Stomach (tissue), 9 donors: ENCODE measurements around the gene ADM2. TPM values are rescaled to one million over a fixed set of nuclear protein-coding genes. Genes with fewer than 3 reads are reported as not detected.

Experiments used
- DNase-seq, 2 donors: peaks; one replicate each; pipeline versions ENCODE4 v3.0.0 to v3.0.0-alpha.2; 2013 to 2019
- H3K27ac ChIP-seq, 5 donors: fragments of 200-600 bp in 4 of 5; sonication (generic) in 4 of 5; one replicate each; pipeline ENCODE4 v1.5.1; 2013 to 2019; ENCODE audit warnings: mild to moderate bottlenecking in 1 of 5, moderate library complexity in 1 of 5
- H3K27me3 ChIP-seq, 3 donors: fragments of 200-600 bp; sonication (generic); one replicate each; pipeline ENCODE4 v1.5.1; 2017 to 2019; ENCODE audit warnings: mixed run types in 1 of 3
- H3K36me3 ChIP-seq, 4 donors: fragments of 200-600 bp; sonication (generic); 1 replicate in 3 of 4; 2 replicates in 1 of 4; pipeline ENCODE4 v1.5.1; 2016 to 2019
- H3K4me1 ChIP-seq, 4 donors: fragments of 200-600 bp; sonication (generic); one replicate each; pipeline ENCODE4 v1.5.1; 2016 to 2019
- H3K4me3 ChIP-seq, 4 donors: fragments of 200-600 bp; sonication (generic) in 3 of 4; one replicate each; pipeline ENCODE4 v1.5.1; 2016 to 2019; ENCODE audit warnings: mild to moderate bottlenecking in 1 of 4
- H3K9me3 ChIP-seq, 4 donors: fragments of 200-600 bp; sonication (generic); one replicate each; pipeline ENCODE4 v1.5.1; 2016 to 2019
- EP300 ChIP-seq: sonication (generic); formaldehyde crosslinking; IDR thresholded peaks from one replicate; pipeline ENCODE4 v1.6.1; 2017; ENCODE audit warnings: antibody characterized with exemption
- POLR2A ChIP-seq, 4 donors: fragments of 450-650 bp; IDR thresholded peaks; one replicate each; pipeline ENCODE4 v1.6.1; 2016; ENCODE audit warnings: antibody characterized with exemption in 4 of 4, control low read depth in 2 of 4, mild to moderate bottlenecking in 1 of 4, moderate library complexity in 1 of 4
- POLR2AphosphoS5 ChIP-seq, 3 donors: sonication (generic); formaldehyde crosslinking; IDR thresholded peaks; one replicate each; pipeline ENCODE4 v1.6.1; 2016; ENCODE audit warnings: antibody characterized with exemption in 3 of 3
- WGBS, 5 donors: extraction: QIAGEN DNeasy Blood & Tissue Kit in 3 of 5; methylation state at CpG; one replicate each; pipeline versions ENCODE4 v1.1.5 to v1.1.7; 2013 to 2018; 5-methylcytosine and 5-hydroxymethylcytosine counted together
- intact Hi-C: fragments of 100-400 bp; cut with DNase I; formaldehyde crosslinking; loops from one replicate; pipeline ENCODE4 v1.15.1; 2023; ENCODE audit warnings: low total_unique reads
- polyA plus RNA-seq, 3 donors: library from polyadenylated mRNA; stranded (reverse); fragments of 200-250 nt; gene quantifications; one replicate each; pipeline ENCODE4 v1.2.3, GENCODE V29; 2013
- total RNA-seq, 5 donors: library from RNA; depleted of rRNA; stranded (reverse); fragments of >200 nt; gene quantifications; one replicate each; pipeline versions ENCODE4 v1.1.0 to v1.2.3, GENCODE V29; 2014 to 2016
- TF ChIP-seq, protein P1 (sequence below), 7 experiments: fragments of 450-650 bp in 4 of 7; fragments of 200-600 bp in 3 of 7; sonication (generic) in 3 of 7; IDR thresholded peaks; one replicate each; pipeline ENCODE4 v1.5.1; 2016 to 2019; ENCODE audit warnings: antibody characterized with exemption in 7 of 7, control low read depth in 2 of 7, mild to moderate bottlenecking in 1 of 7
- donor health status: healthy with polysubstance abuse.
- donor health status: Bipolar disorder and iron deficiency.
- donor health status: healthy.

Gene ADM2
- total and polyA plus RNA-seq, 8 donors: 0.37 to 3.7 (median 1.5) TPM; not detected in 3

DNA sequence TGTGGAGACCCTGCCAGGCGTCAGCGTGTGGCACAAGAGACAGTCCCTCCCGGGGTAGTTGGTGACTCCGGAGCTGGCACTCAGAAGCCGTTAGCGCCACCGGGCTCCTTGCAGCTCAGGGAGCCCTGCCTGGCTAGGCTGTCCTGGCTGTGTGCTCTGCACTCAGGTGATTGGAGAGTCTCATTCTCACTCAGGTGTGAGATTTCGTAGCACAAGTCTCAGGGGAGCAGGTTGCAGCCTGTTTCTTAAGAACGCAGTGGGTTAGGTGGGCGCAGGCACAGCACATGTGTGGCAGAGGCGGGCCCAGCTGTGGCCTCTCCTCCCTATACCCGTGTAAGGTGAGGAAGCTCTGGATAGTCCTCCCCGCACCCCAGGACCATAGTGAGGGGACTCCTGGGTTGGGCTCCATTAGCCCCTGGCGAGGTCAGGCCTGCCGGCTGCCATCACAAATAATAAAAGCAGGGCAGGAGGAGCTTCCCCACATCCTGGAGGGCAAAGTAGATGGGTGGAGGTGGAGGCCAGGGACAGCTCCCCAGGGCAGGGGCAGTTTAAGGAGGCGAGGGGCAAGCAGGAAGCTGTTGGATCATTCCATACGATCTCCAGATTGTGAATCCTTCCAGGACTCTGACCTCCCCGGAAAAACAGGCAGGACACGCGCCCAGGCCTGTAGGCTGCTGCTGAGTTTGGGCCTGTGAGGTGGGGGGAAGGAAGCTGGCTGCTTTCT is 45.9 kb upstream of the ADM2 start:
- H3K36me3 ChIP-seq: peaks cover 77 to 88% (median 85%) of the 10 kb centered on the region in 4 donors
- intact Hi-C loops: no loop called here

DNA sequence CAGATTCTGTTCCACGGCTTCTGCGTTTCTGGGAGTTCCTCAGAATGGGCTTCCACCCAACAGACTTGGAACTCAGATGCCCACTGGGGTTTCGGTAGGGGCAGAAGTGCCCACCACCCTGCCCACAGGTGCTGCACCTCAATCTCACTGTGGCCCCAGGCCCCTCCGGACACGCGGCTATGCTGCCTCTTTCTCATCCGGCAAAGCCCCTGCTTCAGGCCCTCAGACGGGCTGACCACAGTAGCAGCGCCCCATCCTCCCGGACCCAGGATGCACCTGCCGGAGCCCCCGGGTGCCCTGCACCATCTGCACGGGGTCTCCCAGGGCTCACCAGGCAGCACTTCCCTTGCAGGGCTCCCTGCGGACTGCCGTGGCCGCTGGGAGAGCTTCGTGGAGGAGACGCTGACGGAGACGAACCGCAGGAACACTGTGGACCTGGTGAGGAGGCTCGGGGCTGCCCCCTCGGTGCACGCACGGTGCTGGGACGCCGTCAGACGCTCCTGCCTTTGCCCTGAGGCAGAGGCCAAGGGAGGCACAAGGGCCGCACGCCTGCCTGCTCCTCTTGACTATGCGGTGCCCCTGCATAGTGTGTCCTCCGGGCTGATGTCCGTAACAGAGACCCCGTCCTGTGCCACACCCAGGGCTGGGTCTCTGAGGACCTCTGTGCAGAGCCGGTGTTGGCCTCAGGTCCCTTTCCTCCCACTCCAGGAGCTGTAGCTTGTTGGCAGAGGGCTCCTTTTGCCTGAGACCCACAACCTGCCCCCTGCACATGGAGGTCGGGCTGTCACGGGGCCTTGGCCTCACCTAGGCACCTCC is 45.1 kb upstream of the ADM2 start:
- intact Hi-C loops: no loop called here
- WGBS, 5 donors: 88 to 93% (median 91%) methylated on average over 25 to 37 of the region's 37 CpGs
- Histone ChIP-seq H3K27me3 (no peaks in the 10 kb centered on the region), H3K4me3 (no peak overlapping the region), H3K9me3 (no peaks in the 10 kb centered on the region), H3K27ac (no peak overlapping the region), H3K4me1 (peaks cover 0 to 6% (median 0%) of the 10 kb centered on the region in 4 donors), H3K36me3 (peaks cover 79 to 88% (median 85%) of the 10 kb centered on the region in 4 donors)
- no peak for DNase-seq
- TF ChIP-seq, protein P1, sequence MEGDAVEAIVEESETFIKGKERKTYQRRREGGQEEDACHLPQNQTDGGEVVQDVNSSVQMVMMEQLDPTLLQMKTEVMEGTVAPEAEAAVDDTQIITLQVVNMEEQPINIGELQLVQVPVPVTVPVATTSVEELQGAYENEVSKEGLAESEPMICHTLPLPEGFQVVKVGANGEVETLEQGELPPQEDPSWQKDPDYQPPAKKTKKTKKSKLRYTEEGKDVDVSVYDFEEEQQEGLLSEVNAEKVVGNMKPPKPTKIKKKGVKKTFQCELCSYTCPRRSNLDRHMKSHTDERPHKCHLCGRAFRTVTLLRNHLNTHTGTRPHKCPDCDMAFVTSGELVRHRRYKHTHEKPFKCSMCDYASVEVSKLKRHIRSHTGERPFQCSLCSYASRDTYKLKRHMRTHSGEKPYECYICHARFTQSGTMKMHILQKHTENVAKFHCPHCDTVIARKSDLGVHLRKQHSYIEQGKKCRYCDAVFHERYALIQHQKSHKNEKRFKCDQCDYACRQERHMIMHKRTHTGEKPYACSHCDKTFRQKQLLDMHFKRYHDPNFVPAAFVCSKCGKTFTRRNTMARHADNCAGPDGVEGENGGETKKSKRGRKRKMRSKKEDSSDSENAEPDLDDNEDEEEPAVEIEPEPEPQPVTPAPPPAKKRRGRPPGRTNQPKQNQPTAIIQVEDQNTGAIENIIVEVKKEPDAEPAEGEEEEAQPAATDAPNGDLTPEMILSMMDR (IDR thresholded peaks at IDR 0.05): no peak
- TF ChIP-seq POLR2A (IDR thresholded peaks at IDR 0.05) (no peak), EP300 (no peak), POLR2AphosphoS5 (IDR thresholded peaks at IDR 0.05) (no peak)

More for the DNA sequence above, 45.9 kb upstream of the ADM2 start:
- WGBS, 5 donors: 80 to 91% (median 88%) methylated on average over 17 to 20 of the region's 20 CpGs
- H3K4me3 ChIP-seq: no peak overlapping the region
- DNase-seq: no peak
- no peak overlapping the region for H3K27ac ChIP-seq
- peaks cover 0 to under 1% (median 0%) of the 10 kb centered on the region in 4 donors for H3K4me1 ChIP-seq
- no peaks in the 10 kb centered on the region for H3K9me3 ChIP-seq
- no peaks in the 10 kb centered on the region for H3K27me3 ChIP-seq
- TF ChIP-seq EP300 (no peak), POLR2AphosphoS5 (IDR thresholded peaks at IDR 0.05) (no peak), POLR2A (IDR thresholded peaks at IDR 0.05) (no peak)
- TF ChIP-seq, protein P1 (IDR thresholded peaks at IDR 0.05): no peak

DNA sequence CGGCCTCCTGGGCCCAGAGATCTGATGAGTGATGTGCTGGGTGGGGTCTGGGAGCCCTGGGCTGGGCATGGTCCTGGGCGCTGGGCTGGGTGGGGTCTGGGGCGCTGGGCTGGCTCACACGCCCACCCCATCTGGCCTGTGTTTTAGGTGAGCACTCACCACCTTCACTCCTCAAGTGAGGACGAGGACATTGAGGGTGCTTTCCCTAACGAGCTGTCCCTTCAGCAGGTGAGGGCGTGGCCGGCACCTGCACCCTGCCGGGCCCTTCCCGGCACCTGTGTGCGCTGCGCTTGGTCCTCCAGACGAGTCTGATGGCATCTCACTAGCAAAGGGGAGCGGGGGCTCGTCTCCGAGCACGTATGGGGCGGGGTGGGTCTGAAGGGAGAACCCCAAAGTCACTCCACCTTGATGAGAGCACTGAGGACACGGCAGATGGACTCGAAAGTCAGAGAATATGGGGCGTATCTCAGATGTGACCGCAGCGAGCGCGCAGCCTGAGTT is 44.5 kb upstream of the ADM2 start:
- 88 to 91% (median 89%) methylated on average over 24 to 25 of the region's 25 CpGs for WGBS, 5 donors
- Histone ChIP-seq H3K27ac (no peak overlapping the region), H3K9me3 (no peaks in the 10 kb centered on the region), H3K36me3 (peaks cover 72 to 88% (median 85%) of the 10 kb centered on the region in 4 donors), H3K4me1 (peaks cover 0 to 6% (median 0%) of the 10 kb centered on the region in 4 donors), H3K4me3 (no peak overlapping the region), H3K27me3 (no peaks in the 10 kb centered on the region)
- TF ChIP-seq POLR2A (IDR thresholded peaks at IDR 0.05) (no peak), POLR2AphosphoS5 (IDR thresholded peaks at IDR 0.05) (no peak), EP300 (no peak)
- TF ChIP-seq, protein P1 (IDR thresholded peaks at IDR 0.05): no peak
- intact Hi-C loops: no loop called here
- no peak for DNase-seq

DNA sequence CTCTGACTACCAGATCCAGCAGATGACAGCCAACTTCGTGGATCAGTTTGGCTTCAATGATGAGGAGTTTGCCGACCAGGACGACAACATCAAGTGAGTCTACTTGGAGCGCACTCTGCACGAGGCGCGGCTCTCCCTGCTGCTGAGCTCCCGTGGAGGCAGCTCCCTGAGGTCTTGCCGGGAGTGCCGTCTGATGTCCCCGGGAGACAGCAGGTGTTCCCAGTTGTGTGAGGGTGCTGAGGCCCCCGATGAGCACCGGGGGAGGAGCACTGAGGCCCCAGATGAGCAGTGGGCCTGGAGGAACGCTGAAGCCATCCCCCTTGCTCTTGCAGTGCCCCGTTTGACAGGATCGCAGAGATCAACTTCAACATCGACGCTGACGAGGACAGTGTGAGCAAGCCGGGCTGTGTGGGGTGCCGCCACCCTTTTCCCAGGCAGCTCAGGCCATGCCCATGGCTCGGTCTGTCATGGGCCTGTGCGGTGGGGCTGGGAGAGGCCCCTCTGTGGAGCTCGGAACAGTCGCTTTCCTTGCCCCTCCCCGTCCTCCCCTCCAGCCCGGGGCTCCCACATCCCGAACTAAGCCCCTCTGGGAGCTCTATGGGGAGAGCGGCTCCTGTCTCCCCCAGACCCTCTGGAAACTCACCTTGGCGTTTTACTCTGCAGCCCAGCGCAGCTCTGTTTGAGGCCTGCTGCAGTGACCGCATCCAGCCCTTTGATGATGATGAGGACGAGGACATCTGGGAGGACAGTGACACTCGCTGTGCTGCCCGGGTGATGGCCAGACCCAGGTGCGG is 43.6 kb upstream of the ADM2 start:
- peaks cover 64 to 85% (median 82%) of the 10 kb centered on the region in 4 donors for H3K36me3 ChIP-seq
- intact Hi-C loops: no loop called here
- H3K4me3 ChIP-seq: no peak overlapping the region
- H3K27ac ChIP-seq: no peak overlapping the region
- no peaks in the 10 kb centered on the region for H3K27me3 ChIP-seq
- 85 to 91% (median 89%) methylated on average over 27 to 36 of the region's 36 CpGs for WGBS, 5 donors
- TF ChIP-seq EP300 (no peak), POLR2A (IDR thresholded peaks at IDR 0.05) (no peak), POLR2AphosphoS5 (IDR thresholded peaks at IDR 0.05) (no peak)
- TF ChIP-seq, protein P1 (IDR thresholded peaks at IDR 0.05): no peak
- H3K4me1 ChIP-seq: peaks cover 0 to 6% (median 0%) of the 10 kb centered on the region in 4 donors
- no peak for DNase-seq
- no peaks in the 10 kb centered on the region for H3K9me3 ChIP-seq
